ENCODE data around the gene UNC45A. TPM values are rescaled to one million over a fixed set of nuclear protein-coding genes. Genes with fewer than 3 reads are reported as not detected.
A peak's percentile ranks its signal among the peaks of the same experiment; 100 is the strongest.

Gene UNC45A
- total and polyA plus RNA-seq, 2 of the 8 experiments (the other 6 are each of a cell fraction or from before 2014, with no cell fraction given) = 74.1 to 84.2 TPM

DNA sequence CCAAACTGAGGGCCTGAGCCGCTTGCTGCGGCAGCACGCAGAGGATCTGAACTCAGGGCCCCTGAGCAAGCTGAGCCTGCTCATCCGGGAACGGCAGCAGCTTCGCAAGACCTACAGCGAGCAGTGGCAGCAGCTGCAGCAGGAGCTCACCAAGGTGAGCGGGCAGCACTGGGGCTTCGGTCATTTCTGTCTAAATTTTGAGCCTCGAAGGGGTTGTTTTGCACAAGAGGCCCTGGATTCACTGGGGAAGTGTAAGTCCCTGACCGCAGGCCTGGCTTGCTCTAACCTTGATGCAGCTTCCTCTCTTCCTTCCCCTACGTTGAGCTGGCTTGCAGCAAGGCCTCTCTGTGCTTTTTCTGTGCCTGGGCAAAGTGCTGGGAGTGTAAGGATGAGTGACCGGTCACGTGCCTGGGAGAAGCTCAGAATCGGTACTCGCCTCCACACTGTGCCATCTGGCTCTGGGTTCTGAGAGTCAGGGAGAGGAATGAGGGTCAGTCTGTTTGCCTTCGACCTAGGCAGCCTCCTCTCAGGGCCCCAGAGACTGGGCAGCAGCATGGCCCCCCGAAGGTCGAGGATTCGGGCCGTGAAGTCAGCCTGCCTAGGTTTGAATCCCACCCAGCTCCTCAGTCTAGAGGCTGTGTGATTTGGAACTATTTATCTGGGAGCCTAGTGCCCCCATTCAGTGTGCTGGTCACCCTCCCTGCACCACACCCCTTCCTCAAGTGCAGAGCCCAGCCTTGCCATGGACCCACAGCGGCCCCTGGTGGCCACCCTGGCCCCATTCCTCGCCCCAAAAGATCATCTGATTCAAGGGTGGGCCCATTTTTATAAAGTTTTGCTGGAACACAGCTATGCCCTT is 49.4 kb upstream of the UNC45A start:
- Histone ChIP-seq H3K18ac (ENCODE audit: extremely low read depth, low read length) (no peak overlapping the region), H2BK20ac (ENCODE audit: low read length) (no peak overlapping the region), H3K27me3 (replicated peaks in 1 of 4; ENCODE audit: control insufficient read depth in 3 of 4, extremely low read depth in 1 of 4, insufficient read depth in 3 of 4, low read length in 3 of 4) (no peaks in the 10 kb centered on the region), H3K23ac (ENCODE audit: insufficient read length) (no peak overlapping the region), H3K14ac (ENCODE audit: insufficient read length) (no peak overlapping the region), H3K4me3 (ENCODE audit: extremely low read depth in 1 of 4, insufficient read depth in 2 of 4, low read depth in 3 of 4, low read length in 4 of 4) (no peak overlapping the region), H2BK12ac (ENCODE audit: low read depth, low read length) (peak overlapping the region; percentile 10; the same call in 1 of the 2 replicates), H3K79me1 (ENCODE audit: low read depth, low read length) (no peaks in the 10 kb centered on the region; the same call in 1 of the 2 replicates), H3K4me2 (ENCODE audit: insufficient read depth in 1 of 2, low read depth in 2 of 2, low read length in 2 of 2) (no peak overlapping the region; a peak in 1 of 4 replicates), H3K79me2 (ENCODE audit: control insufficient read depth in 1 of 2, insufficient read depth in 2 of 2, low read length in 2 of 2) (no peaks in the 10 kb centered on the region), H3K4me1 (replicated peaks in 1 of 4; ENCODE audit: control insufficient read depth in 3 of 4, insufficient read depth in 4 of 4, low read length in 3 of 4) (peaks cover 0 to 24% (median 15%) of the 10 kb centered on the region in 4 experiments; a peak in 6 of 7 replicates), H4K5ac (ENCODE audit: insufficient read length, low read depth, low read length) (no peak overlapping the region), H4K8ac (ENCODE audit: extremely low read depth, insufficient read depth, low read length) (peak overlapping the region; percentile 81), H2BK15ac (ENCODE audit: low read length) (no peak overlapping the region), H2BK120ac (replicated peaks; ENCODE audit: low read depth, low read length) (no peak overlapping the region), H3K36me3 (ENCODE audit: control insufficient read depth in 2 of 4, insufficient read depth in 4 of 4, low read length in 3 of 4) (peaks cover 0 to 3% (median 0%) of the 10 kb centered on the region in 4 experiments; a peak in 1 of 8 replicates), H2BK5ac (ENCODE audit: low read depth, low read length) (0 out of 2 replicates have a peak overlapping the region, but pooled peaks have one; percentile 0), H3K9me3 (ENCODE audit: insufficient read depth in 2 of 2, low read depth in 1 of 2, low read length in 1 of 2) (no peaks in the 10 kb centered on the region), H3K23me2 (ENCODE audit: low read depth, low read length) (no peaks in the 10 kb centered on the region; the same call in 1 of the 2 replicates), H3K27ac (ENCODE audit: low read depth, low read length) (no peak overlapping the region), H3K4ac (replicated peaks; ENCODE audit: insufficient read length, low read depth, low read length) (no peak overlapping the region), H2AFZ (ENCODE audit: low read length) (no peak overlapping the region), H4K20me1 (replicated peaks in 1 of 2; ENCODE audit: control insufficient read depth in 1 of 2, insufficient read depth in 2 of 2, low read length in 2 of 2) (peaks cover 0 to 5% of the 10 kb centered on the region in 2 experiments), H3K9ac (replicated peaks in 1 of 4; ENCODE audit: extremely low read depth in 1 of 4, low read depth in 3 of 4, low read length in 3 of 4) (no peak overlapping the region), H4K91ac (replicated peaks; ENCODE audit: insufficient read length, low read length) (peak overlapping the region; percentile 12), H3K56ac (replicated peaks; ENCODE audit: insufficient read length, low read depth, low read length) (no peak overlapping the region), H2AK5ac (ENCODE audit: low read depth, low read length) (no peak overlapping the region; the same call in 1 of the 2 replicates)
- FAIRE-seq (peak; percentile 45), DNase-seq (ENCODE audit: low read depth in 1 of 2, low spot score in 2 of 2) (peak in 1 of 2 experiments; percentile 96)
- WGBS, 2 experiments (ENCODE audit: extremely low coverage in 1 of 2, insufficient coverage in 1 of 2, insufficient read length in 1 of 2, insufficient replicate concordance in 2 of 2, low coverage in 1 of 2, low lambda C conversion rate in 2 of 2, missing lambda C conversion rate in 1 of 2) = 75% methylated on average over 22 of the region's 23 CpGs; no CpG with 5 or more reads in 1 of the 2 experiments
- POLR2A ChIA-PET (ENCODE audit: partially characterized antibody) = interaction anchor here (0.7 to 4.7 kb wide), 6 partner anchors 12 to 330 kb away, joined by 3 to 22 read pairs (median 8); partner anchors contain the start of gene UNC45A
- CTCF ChIA-PET (ENCODE audit: partially characterized antibody) = interaction anchor here (0.6 to 5.5 kb wide), 63 partner anchors 12 to 719 kb away, joined by 3 to 132 read pairs (median 5); partner anchors contain the start of genes BLM, FURIN, HDDC3 and MAN2A2
- no peak for TF ChIP-seq BCL11A (IDR thresholded peaks at IDR 0.05; ENCODE audit: low read depth in 2 of 2, low read length in 2 of 2)
- no peak for TF ChIP-seq SP2 (IDR thresholded peaks at IDR 0.05; ENCODE audit: low read length)
- TF ChIP-seq POLR2A (IDR thresholded peaks at IDR 0.05; ENCODE audit: control extremely low read depth in 1 of 2, low read depth in 2 of 2, low read length in 2 of 2) = no peak
- TF ChIP-seq JUND (IDR thresholded peaks at IDR 0.05; ENCODE audit: low read length) = no peak
- TF ChIP-seq EZH2 (IDR thresholded peaks at IDR 0.05; ENCODE audit: low read depth, low read length, severe bottlenecking) = no peak
- TF ChIP-seq SRF (IDR thresholded peaks at IDR 0.05; ENCODE audit: low read depth, low read length) = no peak
- TF ChIP-seq CREB1 (IDR thresholded peaks at IDR 0.05) = no peak
- peak; percentile 44; the same call in 1 of the 2 replicates for TF ChIP-seq YY1 (IDR thresholded peaks at IDR 0.05; ENCODE audit: low read depth, low read length)
- no peak for TF ChIP-seq HDAC2 (IDR thresholded peaks at IDR 0.05; ENCODE audit: borderline replicate concordance in 1 of 2, low read depth in 2 of 2, low read length in 2 of 2)
